Astrocyte of the cerebellum (primary cell): ENCODE results near the gene ADAMTS8.
A peak's percentile ranks its signal among the peaks of the same experiment; 100 is the strongest.

Experiments
- DNase-seq: peaks from one replicate; pipeline ENCODE4 v3.0.0-alpha.2; 2011; ENCODE audit warnings: low read depth
- H3K4me3 ChIP-seq: 2 replicates; pipeline ENCODE4 v1.5.1; 2011; ENCODE audit warnings: mild to moderate bottlenecking, low read depth, low read length, moderate library complexity
- in situ Hi-C: cut with HindIII; loops from 2 replicates; pipeline ENCODE4 v1.10.0; 2017; ENCODE audit warnings: low sequenced_read_pairs
- TF ChIP-seq, protein P1 (sequence below): IDR thresholded peaks from 2 replicates; pipeline ENCODE4 v1.5.1; 2012; ENCODE audit warnings: low read length, low read depth, moderate library complexity, mild to moderate bottlenecking; ENCODE audit errors: missing control alignments

The ADAMTS8 gene

DNA sequence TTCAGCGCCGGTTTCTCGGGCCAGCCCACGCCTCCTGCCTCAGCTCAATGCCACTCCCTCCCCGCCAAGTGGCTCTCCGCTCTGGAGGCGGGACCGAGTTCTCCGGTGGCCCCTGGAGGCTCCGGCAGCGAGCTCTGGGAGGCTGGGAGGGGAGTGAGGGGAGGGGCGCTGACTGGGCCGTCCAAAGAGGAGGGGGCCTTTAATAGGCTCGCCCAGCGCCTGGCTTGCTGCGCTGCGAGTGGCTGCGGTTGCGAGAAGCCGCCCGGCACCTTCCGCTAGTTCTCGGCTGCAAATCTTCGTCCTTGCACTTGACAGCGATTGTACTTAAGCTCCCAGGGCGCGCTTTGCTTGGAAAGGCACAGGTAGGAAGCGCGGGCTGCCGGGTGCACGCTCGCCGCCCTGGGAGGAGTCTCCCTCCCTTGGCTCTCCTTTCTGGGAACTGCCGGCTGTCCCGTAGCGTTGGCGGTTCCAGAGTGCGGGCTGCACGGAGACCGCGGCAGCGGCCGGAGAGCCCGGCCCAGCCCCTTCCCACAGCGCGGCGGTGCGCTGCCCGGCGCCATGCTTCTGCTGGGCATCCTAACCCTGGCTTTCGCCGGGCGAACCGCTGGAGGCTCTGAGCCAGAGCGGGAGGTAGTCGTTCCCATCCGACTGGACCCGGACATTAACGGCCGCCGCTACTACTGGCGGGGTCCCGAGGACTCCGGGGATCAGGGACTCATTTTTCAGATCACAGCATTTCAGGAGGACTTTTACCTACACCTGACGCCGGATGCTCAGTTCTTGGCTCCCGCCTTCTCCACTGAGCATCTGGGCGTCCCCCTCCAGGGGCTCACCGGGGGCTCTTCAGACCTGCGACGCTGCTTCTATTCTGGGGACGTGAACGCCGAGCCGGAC lies 20.3 kb upstream of the ADAMTS8 start, which contains the start of gene ADAMTS15:
Gene ADAMTS15 (plus strand): TSS at position 230 of the 894 bp plus-strand sequence. CDS start 329 bp downstream, at position 559.
- in situ Hi-C loops: no loop called here
- peak within 1 kb of the TSS; percentile 72 for H3K4me3 ChIP-seq
- DNase-seq: peak; percentile 73
- TF ChIP-seq, protein P1, sequence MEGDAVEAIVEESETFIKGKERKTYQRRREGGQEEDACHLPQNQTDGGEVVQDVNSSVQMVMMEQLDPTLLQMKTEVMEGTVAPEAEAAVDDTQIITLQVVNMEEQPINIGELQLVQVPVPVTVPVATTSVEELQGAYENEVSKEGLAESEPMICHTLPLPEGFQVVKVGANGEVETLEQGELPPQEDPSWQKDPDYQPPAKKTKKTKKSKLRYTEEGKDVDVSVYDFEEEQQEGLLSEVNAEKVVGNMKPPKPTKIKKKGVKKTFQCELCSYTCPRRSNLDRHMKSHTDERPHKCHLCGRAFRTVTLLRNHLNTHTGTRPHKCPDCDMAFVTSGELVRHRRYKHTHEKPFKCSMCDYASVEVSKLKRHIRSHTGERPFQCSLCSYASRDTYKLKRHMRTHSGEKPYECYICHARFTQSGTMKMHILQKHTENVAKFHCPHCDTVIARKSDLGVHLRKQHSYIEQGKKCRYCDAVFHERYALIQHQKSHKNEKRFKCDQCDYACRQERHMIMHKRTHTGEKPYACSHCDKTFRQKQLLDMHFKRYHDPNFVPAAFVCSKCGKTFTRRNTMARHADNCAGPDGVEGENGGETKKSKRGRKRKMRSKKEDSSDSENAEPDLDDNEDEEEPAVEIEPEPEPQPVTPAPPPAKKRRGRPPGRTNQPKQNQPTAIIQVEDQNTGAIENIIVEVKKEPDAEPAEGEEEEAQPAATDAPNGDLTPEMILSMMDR: no peak

DNA sequence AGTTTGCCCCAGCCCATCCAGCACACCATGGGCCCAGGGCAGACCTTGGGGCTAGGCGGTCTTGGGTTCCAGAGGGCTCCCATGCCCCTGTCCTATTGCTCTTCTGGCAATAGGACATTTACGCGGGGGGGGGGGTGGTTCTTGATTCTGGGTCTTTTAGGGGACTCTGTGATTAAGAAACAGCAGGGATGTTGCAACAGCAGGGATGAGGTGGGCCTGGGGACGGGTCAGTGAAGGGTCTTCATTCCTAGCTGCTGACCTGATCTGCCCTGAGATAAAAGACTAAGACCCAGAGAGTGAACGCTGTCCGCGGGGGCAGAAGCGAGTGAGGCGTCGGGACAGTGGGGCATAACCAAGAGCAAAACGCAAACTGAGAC lies 19.6 kb upstream of the ADAMTS8 start:
- in situ Hi-C loops: no loop called here
- no peak for DNase-seq
- TF ChIP-seq, protein P1: no peak
- peak overlapping the region; percentile 72 for H3K4me3 ChIP-seq

DNA sequence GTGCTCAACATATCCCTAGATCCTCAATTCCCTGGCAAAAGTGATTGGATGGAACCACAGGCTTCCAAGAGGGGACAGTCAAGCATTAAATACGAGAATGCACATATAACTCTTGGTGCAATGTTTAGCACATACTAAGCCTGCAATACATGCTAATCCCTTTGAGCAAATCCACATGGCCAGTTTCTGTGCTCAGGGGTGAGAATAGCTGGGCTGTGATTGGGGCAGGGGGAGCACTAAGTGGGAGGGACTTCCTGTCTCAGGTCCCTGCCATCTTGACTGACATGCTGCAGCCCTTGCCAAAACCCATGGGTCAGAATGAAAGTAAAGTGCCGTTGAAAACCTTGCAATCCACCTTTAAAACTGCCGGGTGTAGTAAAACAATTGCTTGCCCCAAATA lies 17.4 kb upstream of the ADAMTS8 start:
- in situ Hi-C loops: no loop called here
- TF ChIP-seq, protein P1: no peak
- no peak overlapping the region for H3K4me3 ChIP-seq
- DNase-seq: no peak

DNA sequence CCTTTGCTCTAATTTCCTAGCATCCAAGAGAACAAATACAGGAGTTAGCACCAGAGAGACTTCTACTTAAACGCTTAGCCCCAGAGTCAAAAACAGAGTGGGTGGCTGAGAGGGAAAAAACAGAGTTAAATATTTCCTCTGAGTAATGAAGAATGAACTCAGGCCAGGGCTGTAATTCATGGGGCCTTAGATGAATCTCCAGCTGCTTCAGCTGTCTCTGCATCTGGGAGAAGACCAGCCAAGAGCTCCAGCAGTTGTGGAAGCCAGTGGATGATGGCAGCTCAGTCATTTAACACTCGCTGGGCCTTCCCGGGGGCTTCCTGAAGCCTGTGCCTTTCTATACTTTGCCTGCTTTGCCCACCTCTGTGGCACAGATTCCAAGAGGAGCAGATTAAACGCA lies 14.3 kb upstream of the ADAMTS8 start:
- in situ Hi-C loops: no loop called here
- no peak for DNase-seq
- TF ChIP-seq, protein P1: no peak
- no peak overlapping the region for H3K4me3 ChIP-seq

DNA sequence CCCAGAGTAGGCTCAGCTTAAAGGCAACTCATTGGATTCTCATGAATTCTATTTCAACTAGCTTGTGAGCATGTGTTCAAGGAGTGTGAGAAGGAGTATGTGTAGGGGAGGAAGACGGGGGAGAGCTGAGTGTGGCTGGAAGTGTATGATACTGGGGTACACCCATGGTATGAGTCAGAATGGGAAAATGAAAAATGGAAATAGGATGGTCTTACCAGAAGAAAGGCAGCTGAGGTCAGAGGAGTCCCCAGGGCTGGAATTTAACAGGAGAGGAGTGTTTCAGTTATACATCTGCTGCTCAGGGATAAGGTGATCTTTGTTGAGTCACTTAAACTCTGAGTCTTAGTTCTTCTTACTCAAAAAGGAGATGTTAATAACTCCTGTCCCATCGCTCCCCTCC lies 13.3 kb upstream of the ADAMTS8 start:
- TF ChIP-seq, protein P1: no peak
- in situ Hi-C loops: no loop called here
- no peak overlapping the region for H3K4me3 ChIP-seq
- DNase-seq: no peak

DNA sequence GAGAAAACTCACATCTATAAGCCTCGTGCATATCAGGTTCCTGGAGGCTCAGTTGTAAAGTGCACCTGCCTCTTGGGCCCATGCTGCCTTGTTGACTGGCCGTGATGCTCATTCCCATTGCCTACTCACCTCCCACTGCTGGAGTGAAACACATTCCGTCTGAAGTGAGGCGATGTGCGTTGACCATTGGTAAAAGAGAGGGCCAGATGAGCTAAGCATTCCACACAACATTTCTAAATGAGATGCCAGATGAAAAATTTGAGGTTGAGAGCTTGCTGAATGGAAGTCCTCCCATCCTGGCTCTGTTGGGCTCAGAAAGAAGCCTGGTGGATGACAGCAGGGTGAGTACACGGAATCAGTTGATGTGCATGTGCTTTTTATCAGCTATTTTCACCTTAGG lies 11.5 kb upstream of the ADAMTS8 start:
- TF ChIP-seq, protein P1: no peak
- in situ Hi-C loops: loop anchor here (5.0 kb wide), 1 partner anchor 422 kb away; no protein-coding TSS in a partner anchor
- DNase-seq: no peak
- H3K4me3 ChIP-seq: no peak overlapping the region
